Measurements from ENCODE around the gene CCDC69.
A peak's percentile ranks its signal among the peaks of the same experiment; 100 is the strongest.
"Not testable (repeated sequence)": the region's sequence is repeated elsewhere in the genome, so short reads cannot be mapped to it uniquely, and the experiment has no call there.

CCDC69 gene

GRCh38 chr5:151178372-151178771, 45.5 kb downstream of the CCDC69 start:
- Histone ChIP-seq H3K27me3 (no peaks in the 10 kb centered on the region), H3K4me1 (ENCODE audit: control insufficient read depth in 1 of 2, insufficient read depth in 1 of 2, low read depth in 1 of 2, low read length in 1 of 2) (no peaks in the 10 kb centered on the region), H3K27ac (peak overlapping the region; percentile 18), H3K9me3 (no peaks in the 10 kb centered on the region), H3K4me3 (ENCODE audit: low read depth in 1 of 2, low read length in 1 of 2) (no peak overlapping the region), H3K36me3 (peaks cover 41% of the 10 kb centered on the region)
- TF ChIP-seq CTCF (IDR thresholded peaks at IDR 0.05): no peak

GRCh38 chr5:151176268-151176667, 47.6 kb downstream of the CCDC69 start:
- H3K27ac ChIP-seq; H3K27me3 ChIP-seq; H3K9me3 ChIP-seq; H3K4me1 ChIP-seq (ENCODE audit: control insufficient read depth in 1 of 2, insufficient read depth in 1 of 2, low read depth in 1 of 2, low read length in 1 of 2); H3K4me3 ChIP-seq (ENCODE audit: low read depth in 1 of 2, low read length in 1 of 2): not testable (repeated sequence)
- peaks cover 22% of the 10 kb centered on the region for H3K36me3 ChIP-seq

GRCh38 chr5:151174612-151175101, 49.2 kb downstream of the CCDC69 start:
- Histone ChIP-seq H3K27ac (no peak overlapping the region), H3K4me3 (ENCODE audit: low read depth in 1 of 2, low read length in 1 of 2) (no peak overlapping the region), H3K36me3 (peaks cover 13% of the 10 kb centered on the region), H3K27me3 (no peaks in the 10 kb centered on the region), H3K4me1 (ENCODE audit: control insufficient read depth in 1 of 2, insufficient read depth in 1 of 2, low read depth in 1 of 2, low read length in 1 of 2) (no peaks in the 10 kb centered on the region), H3K9me3 (no peaks in the 10 kb centered on the region)
- TF ChIP-seq CTCF (IDR thresholded peaks at IDR 0.05): no peak

GRCh38 chr5:151173711-151174611, 49.9 kb downstream of the CCDC69 start:
- no peaks in the 10 kb centered on the region for H3K27me3 ChIP-seq
- H3K4me1 ChIP-seq (ENCODE audit: control insufficient read depth in 1 of 2, insufficient read depth in 1 of 2, low read depth in 1 of 2, low read length in 1 of 2): no peaks in the 10 kb centered on the region
- TF ChIP-seq CTCF (IDR thresholded peaks at IDR 0.05): no peak
- no peak overlapping the region for H3K27ac ChIP-seq
- no peak overlapping the region for H3K4me3 ChIP-seq (ENCODE audit: low read depth in 1 of 2, low read length in 1 of 2)
- peaks cover 12% of the 10 kb centered on the region for H3K36me3 ChIP-seq
- no peaks in the 10 kb centered on the region for H3K9me3 ChIP-seq

- Histone ChIP-seq H3K27ac (no peak overlapping the region), H3K4me1 (ENCODE audit: control insufficient read depth in 1 of 2, insufficient read depth in 1 of 2, low read depth in 1 of 2, low read length in 1 of 2) (no peaks in the 10 kb centered on the region), H3K27me3 (no peaks in the 10 kb centered on the region), H3K4me3 (ENCODE audit: low read depth in 1 of 2, low read length in 1 of 2) (no peak overlapping the region), H3K36me3 (no peaks in the 10 kb centered on the region), H3K9me3 (no peaks in the 10 kb centered on the region)
- no peak for TF ChIP-seq CTCF (IDR thresholded peaks at IDR 0.05)
Observed at GRCh38 chr5:151171529-151171928, 52.4 kb downstream of the CCDC69 start.

- H3K4me3 ChIP-seq (ENCODE audit: low read depth in 1 of 2, low read length in 1 of 2): no peak overlapping the region
- no peak for TF ChIP-seq CTCF (IDR thresholded peaks at IDR 0.05)
- no peaks in the 10 kb centered on the region for H3K36me3 ChIP-seq
- H3K4me1 ChIP-seq (ENCODE audit: control insufficient read depth in 1 of 2, insufficient read depth in 1 of 2, low read depth in 1 of 2, low read length in 1 of 2): peaks cover 5 to 7% of the 10 kb centered on the region in 2 experiments
- no peaks in the 10 kb centered on the region for H3K27me3 ChIP-seq
- no peak overlapping the region for H3K27ac ChIP-seq
- H3K9me3 ChIP-seq: no peaks in the 10 kb centered on the region
Observed at GRCh38 chr5:151168602-151169344, 55.1 kb downstream of the CCDC69 start.

All from neutrophil (primary cell).